HG03457 (cell line): ENCODE data around the gene CASQ2.

Source experiments
- ATAC-seq: cut with Tn5 transposase; IDR thresholded peaks from one replicate; pipeline ENCODE4 v1.9.1; 2021; ENCODE audit warnings: moderate number of reproducible peaks; ENCODE audit not compliant: unreplicated experiment

Gene CASQ2

GRCh38 chr1:115702959-115703358, 65.6 kb downstream of the CASQ2 start:
- ATAC-seq: no peak

- ATAC-seq: no peak
Observed at GRCh38 chr1:115701090-115701489, 67.4 kb downstream of the CASQ2 start.

- no peak for ATAC-seq
Observed at GRCh38 chr1:115697619-115698018, 70.9 kb downstream of the CASQ2 start.

- ATAC-seq: no peak
Observed at GRCh38 chr1:115694805-115695204, 73.7 kb downstream of the CASQ2 start.

DNA sequence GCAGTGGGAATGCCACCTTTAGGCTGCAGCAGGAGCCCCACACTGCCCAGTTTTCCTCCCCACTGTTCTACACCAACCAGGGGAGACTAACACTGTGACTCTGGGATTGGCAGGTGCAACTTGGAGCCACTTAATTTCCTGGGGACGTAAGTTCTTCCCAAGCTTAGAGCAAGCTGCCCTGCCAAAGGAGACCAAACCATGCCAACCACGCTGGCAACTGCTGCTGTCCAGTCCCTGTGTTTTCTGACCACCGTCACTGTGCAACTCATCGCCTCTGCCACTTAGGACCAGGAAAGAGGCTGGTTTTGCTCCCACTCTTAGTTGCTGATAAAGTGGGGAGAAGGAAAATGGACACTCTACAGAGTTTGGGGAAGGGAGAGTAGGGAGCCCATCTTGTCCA, 76.3 kb downstream of the CASQ2 start:
- no peak for ATAC-seq

DNA sequence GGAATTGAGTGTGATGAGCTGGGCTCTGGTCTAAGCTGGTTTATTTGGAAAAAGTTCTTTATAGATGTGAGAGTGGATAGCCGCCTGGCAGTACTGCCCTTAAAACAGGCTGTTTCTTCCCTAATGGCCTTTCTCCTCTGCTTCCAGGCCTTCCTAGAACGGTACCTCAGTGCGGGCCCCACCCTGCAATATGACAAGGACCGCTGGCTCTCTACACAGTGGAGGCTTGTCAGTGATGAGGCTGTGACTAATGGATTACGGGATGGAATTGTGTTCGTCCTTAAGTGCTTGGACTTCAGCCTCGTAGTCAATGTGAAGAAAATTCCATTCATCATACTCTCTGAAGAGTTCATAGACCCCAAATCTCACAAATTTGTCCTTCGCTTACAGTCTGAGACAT, 77.5 kb downstream of the CASQ2 start:
- no peak for ATAC-seq

GRCh38 chr1:115687744-115688143, 80.8 kb downstream of the CASQ2 start:
- no peak for ATAC-seq

GRCh38 chr1:115685029-115685705, 83.3 kb downstream of the CASQ2 start:
- ATAC-seq: no peak

GRCh38 chr1:115682792-115683191, 85.7 kb downstream of the CASQ2 start:
- ATAC-seq: no peak

- no peak for ATAC-seq
Observed at GRCh38 chr1:115680730-115681111, 87.8 kb downstream of the CASQ2 start.

- no peak for ATAC-seq
Observed at GRCh38 chr1:115679141-115679611, 89.3 kb downstream of the CASQ2 start.

GRCh38 chr1:115678141-115678540, 90.4 kb downstream of the CASQ2 start:
- ATAC-seq: no peak

DNA sequence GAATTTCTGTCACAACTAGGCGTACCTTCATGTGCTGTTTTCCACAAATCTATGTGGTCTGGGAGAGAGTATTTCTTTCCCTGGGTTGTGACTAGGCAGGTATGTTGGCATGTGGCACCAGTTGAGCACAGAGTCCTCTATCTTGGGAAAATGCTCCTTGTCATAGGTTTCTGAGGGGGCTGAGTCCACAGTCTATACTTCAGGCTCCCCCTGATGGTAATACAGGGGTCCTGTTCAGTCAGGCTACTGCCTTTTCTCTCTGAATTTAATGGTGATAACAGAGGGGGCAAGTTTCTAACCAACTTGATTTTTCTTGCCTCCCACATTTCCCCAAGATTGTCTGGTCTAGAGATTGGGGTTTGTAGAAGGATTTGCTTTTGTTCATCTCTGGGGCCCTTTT, 90.9 kb downstream of the CASQ2 start:
- no peak for ATAC-seq

DNA sequence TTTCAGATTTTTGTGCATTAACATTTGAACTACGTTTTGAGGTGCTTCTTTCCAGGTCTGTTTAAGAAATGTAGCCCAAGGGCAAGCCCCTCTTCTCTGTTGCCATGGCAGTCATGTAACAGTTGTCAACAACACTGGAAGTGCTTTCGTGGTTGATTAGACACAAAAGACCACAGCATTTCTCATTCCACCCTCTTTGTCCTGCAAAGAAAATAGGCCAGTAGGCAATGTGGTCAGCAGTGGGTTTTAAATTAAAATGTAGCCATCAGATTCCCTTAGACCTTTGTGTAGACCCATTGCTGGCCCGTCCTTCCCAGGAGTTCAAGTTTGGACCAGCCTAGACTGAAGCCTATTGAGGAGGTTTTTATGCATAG, 91.3 kb downstream of the CASQ2 start:
- no peak for ATAC-seq

DNA sequence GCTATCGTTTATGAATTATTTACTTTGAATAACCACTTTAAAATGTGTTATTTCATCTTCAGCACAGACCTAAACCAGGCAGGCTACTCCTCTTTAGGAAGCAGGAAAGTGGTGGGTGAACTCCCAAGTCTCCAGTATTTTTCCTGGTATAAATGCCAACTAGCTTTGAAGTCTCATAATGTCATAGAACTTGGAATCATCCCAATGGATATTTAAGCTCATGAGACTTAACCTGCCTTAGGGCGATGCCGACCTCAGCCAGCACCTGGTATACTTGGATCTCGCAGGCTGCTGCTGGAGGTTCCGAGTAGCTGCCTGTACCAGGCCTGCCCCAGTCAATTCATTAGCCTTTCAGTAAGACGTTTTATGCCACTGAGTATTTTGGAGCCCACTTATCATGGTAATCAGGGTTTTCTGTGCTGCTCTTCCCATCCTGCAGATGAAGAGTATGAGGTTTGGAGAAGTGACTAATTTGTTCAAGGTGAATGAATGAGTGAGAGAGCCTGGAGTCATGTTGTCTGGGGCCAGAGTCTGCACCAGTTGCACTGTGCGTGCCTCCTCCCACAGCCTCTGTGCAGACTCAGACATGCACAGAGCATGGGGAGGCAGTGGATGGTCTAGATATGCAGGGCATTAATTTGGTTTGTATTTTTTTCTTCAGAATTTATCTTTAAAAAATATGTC, 91.9 kb downstream of the CASQ2 start:
- ATAC-seq: no peak

DNA sequence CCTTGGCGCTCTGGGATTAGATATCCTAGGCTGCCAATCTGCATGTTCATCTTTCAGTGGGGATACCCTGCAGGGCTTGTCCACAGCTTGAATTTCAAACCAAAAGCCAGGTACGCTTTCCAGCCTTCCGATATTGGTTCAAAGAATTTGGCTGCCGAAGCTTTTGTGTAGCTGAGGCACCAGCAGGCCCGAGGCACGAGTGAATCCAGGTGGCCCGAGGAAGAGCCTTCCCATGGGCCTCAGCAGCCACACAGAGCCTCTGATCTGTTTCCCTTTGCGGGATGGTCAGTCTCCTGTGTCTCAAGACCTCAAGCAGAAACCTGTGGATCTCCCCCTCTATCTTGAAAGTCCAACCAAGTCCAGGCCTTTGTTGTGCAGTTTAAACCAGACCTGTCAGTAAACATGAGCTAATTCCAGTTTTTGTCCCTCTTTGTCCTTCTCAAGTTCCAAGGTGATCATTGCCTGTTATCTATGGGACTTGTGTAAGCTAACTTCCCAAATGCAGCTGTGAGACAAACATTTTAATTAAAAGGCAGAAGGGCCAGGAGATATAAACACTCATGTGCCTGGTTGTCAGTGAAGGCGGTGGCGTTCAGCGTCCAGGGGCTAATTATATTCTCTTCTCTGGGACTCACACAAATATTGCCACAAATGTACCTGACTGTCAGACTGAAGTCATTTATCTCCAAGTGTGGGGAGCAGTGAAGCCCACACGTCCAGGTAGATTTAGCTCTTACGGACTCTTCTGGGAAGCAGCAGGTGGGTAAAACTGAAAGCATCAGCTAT, 96.1 kb downstream of the CASQ2 start:
- no peak for ATAC-seq

DNA sequence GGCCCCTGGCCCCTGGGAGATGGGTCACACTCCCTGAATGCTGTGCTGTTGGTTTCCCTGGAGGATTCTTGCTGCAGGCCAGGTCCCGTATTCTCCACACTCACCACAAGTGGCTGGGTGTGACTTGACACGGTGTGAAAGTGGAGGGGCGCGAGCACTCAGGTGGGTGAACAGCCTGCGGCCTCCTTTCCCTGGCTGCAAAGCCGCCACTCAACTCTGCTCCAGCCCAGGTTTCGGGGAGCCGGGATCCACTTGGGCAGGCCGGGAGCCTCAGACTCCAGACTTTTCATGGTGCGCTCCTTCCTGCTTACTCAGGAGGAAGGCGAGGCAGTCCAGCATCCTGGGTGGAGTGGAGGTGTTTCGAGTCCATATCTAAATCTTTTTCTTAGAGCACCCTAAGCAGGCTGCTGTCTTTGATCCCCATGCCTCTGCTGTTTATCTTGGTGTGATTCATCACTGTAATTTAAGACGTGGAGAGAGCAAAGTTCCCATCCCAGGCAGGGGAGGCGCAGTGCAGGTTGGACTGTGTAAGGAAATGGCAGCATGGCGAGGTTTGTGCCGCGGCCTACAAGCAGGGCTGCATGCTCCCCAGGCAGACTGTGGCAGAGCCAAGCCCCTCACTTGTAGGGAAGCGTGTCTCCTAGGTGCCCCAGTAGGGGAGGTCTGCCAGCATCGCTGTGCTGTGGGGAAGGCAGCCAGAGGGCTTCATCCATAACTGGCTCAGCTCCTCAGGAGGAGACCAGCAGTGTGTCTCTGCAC, 97.2 kb downstream of the CASQ2 start:
- ATAC-seq: no peak

DNA sequence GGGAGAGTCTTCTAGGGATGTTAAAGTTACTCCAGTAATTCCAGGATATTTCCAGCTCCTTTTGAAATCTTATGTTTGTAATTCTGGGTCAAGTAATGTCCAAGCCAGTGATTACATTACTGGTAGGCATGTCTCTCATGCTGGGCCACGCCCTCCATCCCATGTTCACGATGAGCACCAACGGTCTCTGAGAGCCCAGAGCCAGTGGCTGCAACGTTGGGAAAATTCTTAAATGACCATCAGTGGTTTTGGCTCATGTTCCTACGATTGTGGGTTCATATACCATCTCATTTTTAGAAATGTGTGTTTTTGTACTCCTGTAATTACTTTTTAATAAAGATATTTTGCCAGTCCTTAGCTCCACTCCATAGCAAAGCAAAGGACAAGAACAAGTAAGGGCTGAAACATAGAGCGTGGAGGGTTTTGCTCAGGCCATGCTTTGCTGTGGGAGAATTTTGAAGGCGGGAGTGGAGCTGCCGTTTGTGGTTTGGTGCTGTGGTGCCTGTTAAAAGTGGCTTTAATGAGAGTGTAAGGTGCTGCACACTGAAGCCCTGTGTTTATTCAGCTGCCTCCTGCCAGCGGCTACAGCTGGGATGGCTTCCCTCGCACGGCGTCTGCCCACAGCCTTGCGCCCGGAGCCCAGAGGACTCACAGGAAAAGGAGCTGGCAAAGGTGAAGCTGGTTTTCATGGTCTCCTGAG, 97.9 kb downstream of the CASQ2 start:
- no peak for ATAC-seq

DNA sequence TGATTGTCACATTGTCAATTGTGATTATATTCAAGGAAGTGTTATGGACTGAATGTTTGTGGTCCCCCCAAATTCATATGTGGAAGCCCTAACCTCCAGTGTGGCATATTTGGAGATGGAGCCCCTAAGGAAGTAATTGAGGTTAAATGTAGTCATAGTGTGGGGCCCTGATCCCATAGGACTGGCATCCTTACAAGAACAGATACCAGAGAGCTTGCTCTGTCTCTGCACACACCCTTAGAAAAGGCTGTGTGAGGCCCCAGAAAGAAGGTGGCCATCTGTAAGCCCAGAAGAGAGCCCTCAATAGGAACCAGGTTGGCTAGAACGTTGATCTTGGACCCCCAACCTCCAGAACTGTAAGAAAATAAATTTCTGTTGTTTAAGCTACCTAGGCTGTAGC, 98.6 kb downstream of the CASQ2 start:
- ATAC-seq: no peak

- ATAC-seq: no peak
Observed at GRCh38 chr1:115669002-115669673, 99.4 kb downstream of the CASQ2 start.
